ENCODE measurements around the gene DUSP28.
"Not testable (repeated sequence)": the region's sequence is repeated elsewhere in the genome, so short reads cannot be mapped to it uniquely, and the experiment has no call there.

DUSP28 gene

GRCh38 chr2:240560480-240561324 lies 545 bp downstream of the DUSP28 start:
- DNase-seq (ENCODE audit: low read depth), result peak; percentile 100

- no peak for DNase-seq (ENCODE audit: low read depth)
Measured at GRCh38 chr2:240561325-240561971, 1.3 kb downstream of the DUSP28 start.

- DNase-seq (ENCODE audit: low read depth), result not testable (repeated sequence)
Measured at GRCh38 chr2:240563231-240563630, 3.1 kb downstream of the DUSP28 start.

- no peak for DNase-seq (ENCODE audit: low read depth)
Measured at GRCh38 chr2:240563951-240564560, 3.9 kb downstream of the DUSP28 start.

GRCh38 chr2:240564561-240565332 lies 4.6 kb downstream of the DUSP28 start:
- DNase-seq (ENCODE audit: low read depth), result no peak

- peak; percentile 83 for DNase-seq (ENCODE audit: low read depth)
Measured at GRCh38 chr2:240565333-240566202, 5.4 kb downstream of the DUSP28 start.

GRCh38 chr2:240566203-240567136 lies 6.3 kb downstream of the DUSP28 start:
- DNase-seq (ENCODE audit: low read depth), result peak; percentile 94

GRCh38 chr2:240567137-240567871 lies 7.1 kb downstream of the DUSP28 start:
- DNase-seq (ENCODE audit: low read depth), result no peak

- DNase-seq (ENCODE audit: low read depth), result peak; percentile 48
Measured at GRCh38 chr2:240567872-240568677, 7.9 kb downstream of the DUSP28 start, which contains the start of gene RNPEPL1. TSS of gene RNPEPL1 (plus strand) at chr2:240568484. CDS start at chr2:240568587, 103 bp downstream.

- DNase-seq (ENCODE audit: low read depth), result peak; percentile 47
Measured at GRCh38 chr2:240568678-240569522, 8.7 kb downstream of the DUSP28 start.

GRCh38 chr2:240569523-240569997 lies 9.4 kb downstream of the DUSP28 start:
- no peak for DNase-seq (ENCODE audit: low read depth)

GRCh38 chr2:240569998-240570530 lies 9.9 kb downstream of the DUSP28 start:
- no peak for DNase-seq (ENCODE audit: low read depth)

GRCh38 chr2:240570531-240571313 lies 10.6 kb downstream of the DUSP28 start:
- DNase-seq (ENCODE audit: low read depth), result no peak

- DNase-seq (ENCODE audit: low read depth), result no peak
Measured at GRCh38 chr2:240571314-240571973, 11.3 kb downstream of the DUSP28 start.
